Measurements from ENCODE around the gene PADI3. TPM values are rescaled to one million over a fixed set of nuclear protein-coding genes. Genes with fewer than 3 reads are reported as not detected.

Gene PADI3
- total and polyA plus RNA-seq, 2 of the 4 experiments (the other 2 are of a cell fraction): not detected

DNA sequence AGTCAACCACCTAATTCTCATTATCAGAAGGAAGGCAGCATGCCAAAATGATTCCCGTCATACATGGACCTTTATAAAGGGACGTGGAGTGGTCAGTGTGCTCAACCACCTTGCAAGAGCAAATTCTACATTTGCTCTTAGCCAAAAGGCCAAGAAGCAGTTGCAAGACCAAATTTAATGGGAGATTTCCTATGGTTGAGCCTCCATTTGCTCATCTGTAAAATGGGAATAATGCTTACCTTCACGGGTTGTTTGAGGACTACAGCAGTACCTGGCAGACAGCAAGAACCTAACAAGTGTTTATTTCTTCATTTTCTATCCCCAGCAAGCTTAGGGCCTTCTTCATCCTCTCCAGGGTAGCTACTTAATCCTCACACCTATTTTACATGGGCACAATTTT is 41.7 kb downstream of the PADI3 start:
- H3K18ac ChIP-seq (ENCODE audit: low read depth, low read length): no peak overlapping the region
- peaks cover 2% of the 10 kb centered on the region for H3K4me1 ChIP-seq (ENCODE audit: control insufficient read depth, insufficient read depth, low read length)
- no peak overlapping the region for H2AK9ac ChIP-seq (replicated peaks; ENCODE audit: low read depth, low read length, poor library complexity)
- intact Hi-C loops (cut with micrococcal nuclease) (no loop called here), dilution Hi-C loops (cut with HindIII; ENCODE audit: low sequenced_read_pairs, unreplicated experiment) (no loop called here), in situ Hi-C loops (cut with MboI; ENCODE audit: low sequenced_read_pairs) (no loop called here)
- POLR2A ChIA-PET (ENCODE audit: unreplicated experiment): no interaction called here
- no peak overlapping the region for H4K91ac ChIP-seq (ENCODE audit: insufficient read depth, low read depth, low read length)
- H3K27me3 ChIP-seq (ENCODE audit: control insufficient read depth, insufficient read depth, low read length): peaks cover 10% of the 10 kb centered on the region
- no peak overlapping the region for H2BK120ac ChIP-seq (ENCODE audit: low read depth, low read length)
- H2BK15ac ChIP-seq (ENCODE audit: low read depth, low read length): no peak overlapping the region
- WGBS, 2 experiments (ENCODE audit: extremely low coverage in 2 of 2, insufficient read length in 1 of 2): 100% methylated on average over 2 of the region's 3 CpGs; no CpG with 5 or more reads in 1 of the 2 experiments
- no peak overlapping the region for H3K4ac ChIP-seq (ENCODE audit: low read depth, low read length)
- H3K23ac ChIP-seq (ENCODE audit: low read depth, low read length): no peak overlapping the region
- CTCF ChIA-PET: no interaction called here
- no peaks in the 10 kb centered on the region for H3K9me1 ChIP-seq (ENCODE audit: insufficient read depth, low read length)
- no peak overlapping the region for H3K4me3 ChIP-seq (ENCODE audit: insufficient read depth, low read depth, low read length)
- no peak overlapping the region for H4K5ac ChIP-seq (ENCODE audit: low read depth, low read length)
- H3K9ac ChIP-seq (ENCODE audit: low read depth, low read length): no peak overlapping the region
- no TSS peak for BruUV-seq (replicated peaks)
- no peak overlapping the region for H3K27ac ChIP-seq (ENCODE audit: insufficient read depth, low read length)
- H2BK5ac ChIP-seq (ENCODE audit: low read depth, low read length, poor library complexity, severe bottlenecking): no peak overlapping the region
- H4K8ac ChIP-seq (ENCODE audit: low read depth in 2 of 2, low read length in 2 of 2): no peak overlapping the region
- H3K56ac ChIP-seq (ENCODE audit: extremely low read depth, insufficient read depth, low read length): no peak overlapping the region
- no peaks in the 10 kb centered on the region for H3K79me1 ChIP-seq (ENCODE audit: low read depth in 1 of 2, low read length in 2 of 2)
- no peak overlapping the region for H2AFZ ChIP-seq (replicated peaks; ENCODE audit: low read length, poor library complexity)
- H3K4me2 ChIP-seq (ENCODE audit: low read depth, low read length): no peak overlapping the region
- no peak for ATAC-seq (ENCODE audit: low read depth)
- TF ChIP-seq MAZ (IDR thresholded peaks at IDR 0.05; ENCODE audit: borderline replicate concordance, low read depth, low read length): no peak
- DNase-seq: no peak
- no peaks in the 10 kb centered on the region; the same call in 1 of the 2 replicates for H3K9me3 ChIP-seq (ENCODE audit: control insufficient read depth, insufficient read depth, low read length)
- no peak overlapping the region for H2AK5ac ChIP-seq (ENCODE audit: low read depth, low read length)
- H2BK20ac ChIP-seq (ENCODE audit: low read depth, low read length): no peak overlapping the region
- H3K14ac ChIP-seq (replicated peaks; ENCODE audit: low read depth, low read length): no peak overlapping the region
- no peaks in the 10 kb centered on the region for H4K20me1 ChIP-seq (ENCODE audit: insufficient read depth, low read length)
- no peaks in the 10 kb centered on the region for H3K36me3 ChIP-seq (ENCODE audit: control insufficient read depth, insufficient read depth, low read length)
